ENCODE results near the gene SLIT3. TPM values are rescaled to one million over a fixed set of nuclear protein-coding genes. Genes with fewer than 3 reads are reported as not detected.
"Not testable (repeated sequence)": the region's sequence is repeated elsewhere in the genome, so short reads cannot be mapped to it uniquely, and the experiment has no call there.

SLIT3 gene
- total RNA-seq, 1 donor from 2014 or later, result 0.75 TPM

GRCh38 chr5:168756453-168757391 lies 544.2 kb downstream of the SLIT3 start:
- no peak for DNase-seq (ENCODE audit: low spot score)
- ATAC-seq, result no peak

DNA sequence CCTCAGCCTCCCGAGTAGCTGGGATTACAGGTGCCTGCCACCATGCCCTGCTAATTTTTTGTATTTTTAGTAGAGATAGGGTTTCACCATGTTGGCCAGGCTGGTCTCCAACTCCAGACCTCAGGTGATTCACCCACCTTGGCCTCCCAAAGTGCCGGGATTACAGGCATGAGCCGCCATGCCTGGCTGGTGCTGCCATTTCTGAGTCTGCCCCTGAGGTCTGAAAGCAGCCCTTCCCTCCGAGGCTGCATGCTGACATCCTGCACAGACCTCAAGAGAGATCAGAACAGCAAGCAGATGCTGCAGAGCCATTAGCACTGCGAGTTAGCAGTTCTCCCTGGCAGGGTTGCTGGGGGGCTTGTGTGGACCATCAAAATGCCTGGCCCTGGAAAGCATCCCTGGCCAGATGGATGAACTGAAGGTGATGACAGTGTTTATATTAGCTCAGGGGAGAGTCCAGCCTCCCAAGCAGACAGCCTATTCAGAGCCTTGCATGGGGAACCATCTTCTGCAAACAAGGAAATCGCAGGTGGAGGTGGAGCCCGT lies 545.3 kb downstream of the SLIT3 start:
- ATAC-seq, result no peak
- DNase-seq (ENCODE audit: low spot score), result no peak

DNA sequence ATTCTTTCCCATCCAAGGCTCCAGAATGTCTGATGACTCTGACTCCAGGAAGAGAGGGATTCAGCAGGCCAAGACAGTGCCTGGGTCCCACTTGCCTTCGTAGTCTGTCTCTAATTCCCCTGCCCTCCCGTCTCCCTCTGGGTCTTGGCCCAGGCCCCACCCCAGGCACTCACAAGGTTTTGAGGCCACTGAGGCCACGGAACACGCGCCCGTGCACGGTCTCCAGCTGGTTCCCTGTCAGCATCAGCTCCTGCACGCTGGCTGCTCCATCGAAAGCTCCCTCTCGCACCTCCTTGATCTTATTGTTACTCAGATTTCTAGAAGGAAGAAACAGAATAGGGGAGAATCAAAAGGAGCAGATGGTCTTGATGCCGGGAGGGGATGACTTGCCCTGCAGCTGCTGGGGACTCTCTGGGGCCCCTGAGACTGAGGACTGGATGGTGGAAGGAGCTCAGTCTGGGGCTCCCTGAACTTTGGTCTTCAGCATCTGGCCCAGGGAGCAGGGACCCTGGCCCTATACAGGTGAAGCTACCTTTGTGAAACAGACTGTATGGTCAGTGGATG lies 547.2 kb downstream of the SLIT3 start:
- ATAC-seq (no peak), DNase-seq (ENCODE audit: low spot score) (peak; percentile 34)

DNA sequence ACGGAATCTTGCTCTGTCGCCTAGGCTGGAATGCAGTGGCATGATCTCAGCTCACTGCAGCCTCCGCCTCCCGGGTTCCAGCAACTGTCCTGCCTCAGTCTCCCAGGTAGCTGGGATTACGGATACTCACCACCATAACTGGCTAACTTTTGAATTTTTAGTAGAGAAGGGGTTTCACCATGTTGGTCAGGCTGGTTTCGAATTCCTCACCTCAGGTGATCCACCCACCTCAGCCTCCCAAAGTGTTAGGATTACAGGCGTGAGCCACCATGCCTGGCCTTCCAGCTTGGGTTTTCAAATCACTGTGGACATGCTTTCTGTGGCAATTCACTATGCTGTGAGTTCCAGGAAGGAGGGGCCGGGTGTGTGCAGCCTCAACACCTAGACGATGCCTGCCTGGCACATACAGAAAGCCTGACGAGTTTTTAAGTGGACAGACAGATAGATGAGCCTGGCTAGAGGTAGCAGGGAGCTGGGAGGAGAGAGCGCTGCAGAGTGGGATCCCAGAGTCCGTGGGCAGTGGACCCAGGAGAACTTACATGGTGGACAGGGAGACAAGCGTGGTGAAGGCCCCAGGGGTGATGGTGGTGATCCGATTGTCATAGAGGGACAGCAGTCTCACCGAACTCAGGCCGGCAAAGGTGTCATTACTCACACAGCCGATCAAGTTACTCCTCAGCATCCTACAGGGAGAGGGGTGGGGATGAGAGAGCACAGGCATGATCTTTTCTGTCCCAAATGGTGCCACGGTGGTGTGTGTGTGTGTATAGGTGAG lies 548.3 kb downstream of the SLIT3 start:
- DNase-seq (ENCODE audit: low spot score) (peak; percentile 15), ATAC-seq (no peak)

DNA sequence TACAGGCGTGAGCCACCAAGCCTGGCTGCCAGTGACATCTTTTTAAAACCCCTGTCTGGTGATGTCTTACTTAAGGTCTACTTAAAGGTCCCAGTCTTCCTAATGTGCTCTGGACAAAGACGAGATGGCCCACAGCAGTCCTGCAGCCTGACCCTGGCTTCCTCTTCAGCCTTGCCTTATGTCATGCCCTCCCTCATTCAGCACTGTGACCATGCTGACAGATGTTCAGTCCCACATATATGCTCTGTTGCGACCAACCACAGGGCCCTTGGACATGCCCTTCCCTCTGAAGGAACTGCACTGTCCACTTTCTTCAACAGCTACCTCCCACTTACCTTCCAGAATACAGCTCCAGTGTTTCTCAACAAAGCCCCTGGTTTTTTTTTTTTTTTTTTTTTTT lies 548.9 kb downstream of the SLIT3 start:
- DNase-seq (ENCODE audit: low spot score), result peak; percentile 14

GRCh38 chr5:168750926-168751325 lies 550.0 kb downstream of the SLIT3 start:
- peak; percentile 21 for DNase-seq (ENCODE audit: low spot score)

More for the DNA sequence above, 548.9 kb downstream of the SLIT3 start:
- no peak for ATAC-seq

DNA sequence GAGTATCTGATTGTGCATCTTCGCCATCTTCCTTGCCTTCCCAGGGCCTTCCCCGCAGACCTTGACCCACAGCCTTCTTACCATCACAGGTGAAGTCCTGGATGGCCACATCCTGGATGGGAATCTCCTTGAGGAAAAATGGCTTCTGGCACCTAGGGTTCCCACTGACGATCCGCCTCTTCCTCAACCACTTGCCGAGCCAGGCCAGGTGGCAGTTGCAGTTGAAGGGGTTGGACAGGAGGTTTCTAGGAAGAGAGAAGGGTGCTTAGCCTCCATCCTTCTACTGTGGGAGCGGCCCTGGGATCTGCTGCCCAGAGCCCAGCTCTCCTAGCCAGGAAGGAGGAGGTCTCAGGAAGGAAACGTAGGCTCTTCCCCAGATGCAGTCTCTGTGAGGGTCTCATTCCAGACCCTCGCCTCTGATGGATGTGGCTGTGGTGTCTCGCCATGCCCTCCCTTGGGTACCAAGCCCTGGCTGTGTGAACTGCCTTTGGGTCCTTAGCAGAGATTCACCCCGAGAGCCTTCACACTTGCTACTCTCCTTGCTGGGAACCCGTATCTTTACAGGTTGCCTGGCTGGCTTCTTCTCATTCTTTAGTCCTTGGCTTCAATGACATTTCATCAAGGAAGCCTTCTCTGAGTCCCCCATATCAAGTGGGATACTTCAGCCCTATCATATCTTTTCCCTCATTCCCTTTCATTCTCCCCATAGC lies 551.4 kb downstream of the SLIT3 start:
- DNase-seq (ENCODE audit: low spot score) (peak; percentile 24), ATAC-seq (no peak)

More at GRCh38 chr5:168750926-168751325, 550.0 kb downstream of the SLIT3 start:
- ATAC-seq, result no peak

DNA sequence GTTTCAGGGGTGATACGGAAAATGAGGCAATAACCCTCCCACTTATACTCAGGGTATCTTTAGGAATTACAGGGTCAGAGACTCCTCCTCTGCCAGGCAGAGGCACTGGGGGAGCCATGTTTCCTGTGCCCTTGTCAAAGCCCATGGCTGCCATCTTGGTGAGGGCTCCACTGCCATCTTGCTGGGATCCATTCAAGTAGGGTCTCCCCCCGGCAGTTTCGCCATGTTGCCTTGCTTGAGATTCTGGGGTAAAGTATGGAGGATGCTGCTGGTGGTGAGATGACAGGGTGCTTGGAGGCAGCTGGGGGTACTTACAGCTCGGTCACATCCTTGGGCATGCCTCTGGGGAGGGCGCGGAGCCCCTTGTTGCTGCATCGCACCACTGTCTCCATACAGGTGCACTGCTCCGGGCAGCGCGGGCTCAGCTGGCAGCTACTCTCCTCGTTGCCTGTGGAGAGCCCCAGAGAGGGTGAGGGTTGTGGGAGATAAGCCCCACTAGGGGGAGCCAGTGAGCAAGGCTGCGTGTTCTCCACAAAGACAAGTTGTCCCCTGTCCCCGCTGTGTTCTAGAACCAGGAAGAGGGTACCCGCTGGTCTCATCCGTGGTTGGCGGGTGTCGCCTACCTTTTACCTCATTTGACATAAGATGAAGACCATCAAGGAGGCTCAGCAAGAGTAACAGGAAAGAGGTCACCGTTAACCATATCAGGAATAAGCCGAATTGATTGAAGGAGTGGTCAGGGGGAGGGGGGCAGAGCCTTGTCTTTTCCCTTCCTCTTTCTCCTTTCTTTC lies 552.8 kb downstream of the SLIT3 start:
- DNase-seq (ENCODE audit: low spot score) (no peak), ATAC-seq (peak; percentile 79)

- DNase-seq (ENCODE audit: low spot score) (no peak), ATAC-seq (peak; percentile 34)
Measured at GRCh38 chr5:168746893-168747640, 553.9 kb downstream of the SLIT3 start.

- not testable (repeated sequence) for DNase-seq (ENCODE audit: low spot score); ATAC-seq
Measured at GRCh38 chr5:168746126-168746892, 554.6 kb downstream of the SLIT3 start.

- no peak for DNase-seq (ENCODE audit: low spot score)
- no peak for ATAC-seq
Measured at GRCh38 chr5:168743617-168744016, 557.3 kb downstream of the SLIT3 start.

GRCh38 chr5:168742311-168742710 lies 558.6 kb downstream of the SLIT3 start:
- ATAC-seq; DNase-seq (ENCODE audit: low spot score): not testable (repeated sequence)

DNA sequence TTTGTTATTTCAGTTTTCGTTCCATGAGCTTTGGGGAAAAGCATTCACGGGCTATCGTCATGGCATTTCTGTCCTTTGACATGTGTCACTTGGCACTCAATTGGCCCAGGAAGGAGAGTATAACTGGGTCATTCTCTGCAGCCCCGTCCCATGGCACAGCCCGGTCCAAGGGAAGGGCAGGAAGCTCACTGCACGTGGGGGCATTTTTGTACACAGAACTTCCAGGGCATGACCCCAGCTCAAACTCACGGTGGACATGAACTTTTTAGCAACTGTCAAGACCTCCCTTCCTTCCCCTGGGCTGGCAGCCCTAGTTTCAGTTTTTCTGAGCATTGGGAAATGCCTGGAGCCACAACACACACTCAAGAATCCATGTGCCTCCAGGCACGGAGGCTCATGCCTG lies 560.1 kb downstream of the SLIT3 start:
- peak; percentile 31 for ATAC-seq
- DNase-seq (ENCODE audit: low spot score), result no peak

- DNase-seq (ENCODE audit: low spot score), result peak; percentile 3
- ATAC-seq, result no peak
Measured at GRCh38 chr5:168740092-168740800, 560.7 kb downstream of the SLIT3 start.

DNA sequence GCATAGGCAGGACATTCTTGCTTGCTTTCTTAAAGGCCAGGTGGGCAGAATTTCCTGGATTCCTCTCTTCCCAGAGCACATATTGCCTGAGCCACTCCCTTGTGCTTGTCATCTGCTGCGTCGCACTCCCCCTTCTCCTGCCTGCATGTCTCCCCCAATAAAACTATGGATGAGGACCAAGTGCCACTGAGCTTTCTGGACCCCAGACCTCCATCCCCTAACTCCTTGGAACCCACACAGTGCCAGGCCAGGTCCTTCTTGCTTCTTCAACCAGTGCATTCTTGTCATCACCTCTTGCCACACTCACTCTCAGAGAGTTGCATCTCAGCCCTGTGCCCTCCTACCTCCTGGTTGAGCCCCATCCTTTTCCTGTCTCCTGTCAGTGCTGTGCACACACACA lies 563.9 kb downstream of the SLIT3 start:
- ATAC-seq (no peak), DNase-seq (ENCODE audit: low spot score) (no peak)

DNA sequence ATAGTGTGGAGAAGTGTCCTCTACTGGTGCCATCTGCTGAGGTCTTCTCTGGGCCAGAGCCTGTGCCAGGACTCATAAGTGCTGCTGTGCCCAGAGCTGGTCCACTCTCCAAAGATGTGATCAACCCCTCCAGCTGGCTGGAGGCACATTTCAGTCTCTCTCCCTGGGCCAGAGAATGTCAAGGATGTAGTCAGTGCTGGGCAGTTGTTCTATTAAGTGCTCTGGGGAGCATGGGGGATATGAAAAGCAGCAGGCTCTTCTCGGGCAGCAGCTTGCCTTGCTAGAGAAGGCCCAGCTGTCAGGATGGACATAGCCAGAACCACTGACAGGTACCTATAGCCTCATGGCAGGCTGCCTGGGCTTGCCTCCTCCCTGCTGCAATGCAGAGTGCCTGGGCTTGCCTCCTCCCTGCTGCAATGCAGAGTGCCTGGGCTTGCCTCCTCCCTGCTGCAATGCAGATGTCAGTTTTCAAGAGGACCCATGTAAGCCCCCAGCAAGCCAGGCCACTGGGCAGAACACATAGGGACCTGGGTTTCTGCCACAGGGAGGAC lies 564.6 kb downstream of the SLIT3 start:
- ATAC-seq, result no peak
- peak; percentile 12 for DNase-seq (ENCODE audit: low spot score)

GRCh38 chr5:168734620-168735300 lies 566.2 kb downstream of the SLIT3 start:
- ATAC-seq, result no peak
- peak; percentile 29 for DNase-seq (ENCODE audit: low spot score)

Measured in left lobe of liver (tissue), 2 donors.